Measurements from ENCODE around the gene GAPVD1.

- TF ChIP-seq CTCF (IDR thresholded peaks at IDR 0.05), result no peak
- TF ChIP-seq POLR2A (IDR thresholded peaks at IDR 0.05), result no peak
Observed at GRCh38 chr9:125404733-125405132, 143.1 kb downstream of the GAPVD1 start.
